ENCODE results near the gene GCN1. TPM values are rescaled to one million over a fixed set of nuclear protein-coding genes. Genes with fewer than 3 reads are reported as not detected.
A peak's percentile ranks its signal among the peaks of the same experiment; 100 is the strongest.

The GCN1 gene
- total and polyA plus RNA-seq, 12 donors, result 9.7 to 41.3 (median 34.0) TPM

DNA sequence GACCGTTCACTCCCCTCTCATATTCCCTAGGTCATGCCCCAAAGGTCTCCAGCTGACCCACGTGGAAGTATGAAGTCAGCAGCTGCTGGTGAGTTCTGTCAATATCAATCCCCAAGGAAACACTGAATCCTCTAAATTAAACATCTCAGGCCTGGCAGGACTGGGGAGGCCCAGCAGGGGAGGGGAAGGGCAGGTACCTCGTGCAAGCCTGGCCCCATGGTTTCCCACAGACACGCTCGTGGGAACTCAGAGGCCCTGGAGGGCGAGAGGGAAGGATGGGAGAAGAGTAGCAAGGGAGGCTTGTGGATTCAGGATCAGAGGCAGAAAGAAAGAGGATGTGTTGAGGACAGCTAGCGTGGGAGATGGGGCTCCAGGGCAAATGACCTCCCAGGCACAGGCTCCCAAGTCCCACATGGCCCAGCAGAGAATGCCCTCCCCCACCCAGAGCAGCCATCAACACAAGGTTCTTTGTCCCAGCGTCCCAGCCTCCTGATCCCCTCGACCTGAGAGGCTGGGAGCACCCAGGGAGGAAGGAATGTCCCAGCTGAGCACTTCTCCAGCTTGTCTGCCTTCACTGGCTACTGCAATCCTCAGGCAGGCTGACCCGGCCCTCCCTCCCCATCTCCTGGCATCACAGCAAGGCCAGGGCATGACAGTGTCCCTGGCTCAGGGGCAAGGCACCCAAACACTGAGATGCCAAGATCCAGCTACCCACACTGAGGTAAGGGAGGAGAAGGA is 26.5 kb upstream of the GCN1 start:
- Histone ChIP-seq H3K36me3 (peaks cover 10 to 92% (median 58%) of the 10 kb centered on the region in 9 donors), H3K4me1 (peaks cover 14 to 25% (median 21%) of the 10 kb centered on the region in 9 donors), H3K27me3 (no peaks in the 10 kb centered on the region), H3K9me3 (no peaks in the 10 kb centered on the region), H3K4me3 (no peak overlapping the region), H3K27ac (no peak overlapping the region)
- DNase-seq, result no peak
- 74 to 75% methylated on average over 10 of the region's 10 CpGs for WGBS, 2 donors
- intact Hi-C loops (cut with DNase I), result no loop called here
- TF ChIP-seq, protein P1, sequence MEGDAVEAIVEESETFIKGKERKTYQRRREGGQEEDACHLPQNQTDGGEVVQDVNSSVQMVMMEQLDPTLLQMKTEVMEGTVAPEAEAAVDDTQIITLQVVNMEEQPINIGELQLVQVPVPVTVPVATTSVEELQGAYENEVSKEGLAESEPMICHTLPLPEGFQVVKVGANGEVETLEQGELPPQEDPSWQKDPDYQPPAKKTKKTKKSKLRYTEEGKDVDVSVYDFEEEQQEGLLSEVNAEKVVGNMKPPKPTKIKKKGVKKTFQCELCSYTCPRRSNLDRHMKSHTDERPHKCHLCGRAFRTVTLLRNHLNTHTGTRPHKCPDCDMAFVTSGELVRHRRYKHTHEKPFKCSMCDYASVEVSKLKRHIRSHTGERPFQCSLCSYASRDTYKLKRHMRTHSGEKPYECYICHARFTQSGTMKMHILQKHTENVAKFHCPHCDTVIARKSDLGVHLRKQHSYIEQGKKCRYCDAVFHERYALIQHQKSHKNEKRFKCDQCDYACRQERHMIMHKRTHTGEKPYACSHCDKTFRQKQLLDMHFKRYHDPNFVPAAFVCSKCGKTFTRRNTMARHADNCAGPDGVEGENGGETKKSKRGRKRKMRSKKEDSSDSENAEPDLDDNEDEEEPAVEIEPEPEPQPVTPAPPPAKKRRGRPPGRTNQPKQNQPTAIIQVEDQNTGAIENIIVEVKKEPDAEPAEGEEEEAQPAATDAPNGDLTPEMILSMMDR (IDR thresholded peaks at IDR 0.05), result no peak
- ATAC-seq, result no peak

DNA sequence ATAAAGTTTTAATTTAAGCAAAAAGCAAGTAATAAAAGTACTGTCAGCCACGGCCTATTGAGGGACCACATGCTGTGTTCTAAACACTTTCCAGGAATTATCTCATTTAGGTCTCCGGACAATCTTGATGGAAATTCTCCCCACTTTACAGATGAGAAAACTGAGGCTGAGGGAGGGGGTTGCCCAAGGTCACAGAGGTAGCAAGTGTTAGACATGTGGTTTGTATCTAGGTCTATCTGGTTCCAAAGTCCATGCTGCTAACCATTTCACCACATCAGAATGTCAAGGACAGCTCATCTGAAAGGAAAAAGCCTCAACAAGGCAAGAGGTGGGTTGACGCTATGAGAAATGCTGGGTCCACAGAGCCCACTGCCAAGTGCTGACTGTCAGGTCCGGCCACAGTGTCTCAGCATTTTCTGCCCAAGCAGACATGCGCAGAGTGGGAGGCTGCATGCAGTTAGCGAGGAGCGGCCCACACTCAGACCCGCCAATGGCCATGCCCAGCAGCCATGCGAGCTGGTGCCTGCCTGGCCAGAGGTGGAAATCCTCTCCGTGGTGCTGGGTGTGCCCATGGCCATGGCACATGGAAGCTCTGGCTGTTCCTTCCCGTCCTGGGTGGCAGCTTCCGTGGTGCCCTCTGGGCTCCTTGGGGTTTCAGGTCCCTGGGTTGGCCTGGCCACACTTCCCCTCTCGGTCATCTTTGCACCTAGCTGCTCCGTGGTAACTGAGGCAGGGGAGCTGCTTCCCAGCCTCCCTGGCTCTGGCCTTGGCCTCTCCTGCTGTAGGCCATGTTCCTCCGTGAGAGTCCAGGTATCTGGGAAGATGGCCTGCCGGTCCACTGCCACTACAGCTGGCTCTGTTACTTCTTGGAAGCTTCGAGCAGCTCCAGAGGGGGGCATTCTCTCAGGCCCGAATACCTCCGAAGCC is 24.4 kb upstream of the GCN1 start:
- H3K36me3 ChIP-seq, result peaks cover 14 to 100% (median 70%) of the 10 kb centered on the region in 9 donors

DNA sequence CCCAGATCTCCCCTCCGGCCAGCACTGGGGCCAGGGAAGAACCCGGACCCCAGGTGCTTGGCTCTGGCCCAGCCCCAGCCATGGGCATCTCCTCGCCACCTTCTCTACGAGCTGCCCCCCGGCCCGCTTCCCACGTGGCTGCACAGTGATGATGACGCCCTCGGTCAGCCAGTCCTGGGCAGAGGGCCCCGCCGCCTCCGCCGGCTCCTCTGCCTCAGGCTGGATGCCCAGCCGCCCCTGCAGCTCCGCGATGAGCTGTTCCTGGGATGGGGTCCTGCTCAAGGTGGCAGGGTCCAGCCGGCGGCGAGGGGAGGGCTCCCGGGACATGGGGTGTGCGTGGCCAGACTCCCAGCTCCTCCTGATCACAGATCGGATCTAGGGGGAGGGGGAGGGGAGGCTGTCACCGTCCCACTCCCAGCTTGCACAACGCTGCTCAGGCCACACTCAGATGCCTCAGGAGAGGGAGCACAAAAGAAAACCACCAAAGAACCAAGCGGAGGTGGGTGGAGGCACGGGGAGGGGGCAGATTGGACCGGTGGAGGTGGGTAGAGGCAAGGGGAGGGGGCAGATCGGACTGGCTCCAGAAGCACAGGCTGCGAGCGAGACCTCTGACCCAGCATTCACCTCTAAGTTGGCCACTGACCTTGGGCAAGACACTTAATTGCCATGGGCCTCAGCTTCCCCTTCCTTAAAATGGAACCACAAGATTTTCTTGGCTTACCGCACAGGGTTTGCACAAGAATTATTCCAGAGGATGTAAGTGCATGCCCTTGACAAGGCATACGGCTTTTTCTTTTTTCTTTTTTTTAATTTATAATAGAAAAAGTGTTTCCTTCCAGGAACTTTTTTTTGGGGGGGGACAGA is 22.5 kb upstream of the GCN1 start:
- H3K4me1 ChIP-seq, result peaks cover 0 to 6% (median 0%) of the 10 kb centered on the region in 9 donors
- peaks cover 6 to 100% (median 74%) of the 10 kb centered on the region in 9 donors for H3K36me3 ChIP-seq
- intact Hi-C loops (cut with DNase I), result no loop called here
- H3K4me3 ChIP-seq, result no peak overlapping the region
- TF ChIP-seq, protein P1 (IDR thresholded peaks at IDR 0.05), result no peak
- no peaks in the 10 kb centered on the region for H3K27me3 ChIP-seq
- no peak overlapping the region for H3K27ac ChIP-seq
- 86 to 87% methylated on average over 32 of the region's 32 CpGs for WGBS, 2 donors
- DNase-seq (no peak), ATAC-seq (peak in 1 of 8 donors; percentile 9)
- no peaks in the 10 kb centered on the region for H3K9me3 ChIP-seq

More for the DNA sequence above, 24.4 kb upstream of the GCN1 start:
- Histone ChIP-seq H3K4me1 (peaks cover 0 to 6% (median under 1%) of the 10 kb centered on the region in 9 donors), H3K9me3 (no peaks in the 10 kb centered on the region), H3K4me3 (no peak overlapping the region), H3K27ac (no peak overlapping the region), H3K27me3 (no peaks in the 10 kb centered on the region)
- ATAC-seq, result no peak
- DNase-seq, result no peak
- TF ChIP-seq, protein P1 (IDR thresholded peaks at IDR 0.05), result no peak
- intact Hi-C loops (cut with DNase I), result no loop called here
- WGBS, 2 donors, result 90 to 93% methylated on average over 19 of the region's 19 CpGs

Data from heart right ventricle (tissue), 16 donors.